Right cardiac atrium (tissue), 5 donors: ENCODE data around the gene ASB5. TPM values are rescaled to one million over a fixed set of nuclear protein-coding genes. Genes with fewer than 3 reads are reported as not detected.
A peak's percentile ranks its signal among the peaks of the same experiment; 100 is the strongest.

Experiments
- ATAC-seq, 2 donors: fragments of 200-7000 bp; cut with Tn5 transposase; one replicate each; pipeline versions ENCODE4 v1.8.0 to v1.9.1; 2020; ENCODE audit warnings: moderate library complexity in 2 of 2, mild to moderate bottlenecking in 1 of 2
- DNase-seq, 3 donors: peaks; one replicate each; pipeline ENCODE4 v3.0.0-alpha.2; 2020
- H3K27ac ChIP-seq: one replicate; pipeline ENCODE4 v1.5.1; 2013; ENCODE audit warnings: mild to moderate bottlenecking, low read length, control low read depth, moderate library complexity
- H3K27me3 ChIP-seq: one replicate; pipeline ENCODE4 v1.6.1; 2013; ENCODE audit not compliant: control insufficient read depth, insufficient read depth
- H3K4me1 ChIP-seq: one replicate; pipeline ENCODE4 v1.6.1; 2013; ENCODE audit warnings: low read length; ENCODE audit not compliant: control insufficient read depth, insufficient read depth
- H3K4me3 ChIP-seq: one replicate; pipeline ENCODE4 v1.5.1; 2013; ENCODE audit warnings: low read length, control low read depth
- H3K9me3 ChIP-seq: one replicate; pipeline ENCODE4 v1.6.1; 2013; ENCODE audit warnings: low read length; ENCODE audit not compliant: control insufficient read depth
- WGBS: extraction: QIAGEN DNeasy Blood & Tissue Kit; methylation state at CpG from one replicate; pipeline ENCODE4 v1.1.7; 2013; 5-methylcytosine and 5-hydroxymethylcytosine counted together
- intact Hi-C, 4 donors: fragments of 100-400 bp; cut with DNase I; formaldehyde crosslinking; loops; one replicate each; pipeline versions ENCODE4 v1.11.0 to v1.14.0; 2022 to 2023
- polyA plus RNA-seq: library from polyadenylated mRNA; stranded (reverse); fragments of 200-250 nt; gene quantifications from one replicate; pipeline ENCODE4 v1.2.3, GENCODE V29; 2013
- total RNA-seq, 4 donors: library from RNA; stranded (reverse); fragmentation: NEBNext Ultra II Directional; extraction: Animal tissue kit (Norgen Biotek cat#: 25700); gene quantifications; one replicate each; pipeline ENCODE4 v1.2.1, GENCODE V29; 2021
- donor health status: healthy with polysubstance abuse.
- donor health status: DM: no; HTN: yes; CAD: no.
- donor health status: DM: no; HTN: no; CAD: no.
- donor health status: DM: no; HTN: yes; CAD: no; lungs with severe emphysema.
- donor health status: DM: yes; HTN: yes; CAD: no.

ASB5 gene
- total and polyA plus RNA-seq, 5 donors: 1.4 to 5.1 (median 3.6) TPM

- WGBS: 73% methylated on average over 3 of the region's 3 CpGs
- Histone ChIP-seq H3K4me1 (no peaks in the 10 kb centered on the region), H3K4me3 (no peak overlapping the region), H3K27me3 (no peaks in the 10 kb centered on the region), H3K9me3 (no peaks in the 10 kb centered on the region), H3K27ac (no peak overlapping the region)
- DNase-seq (no peak), ATAC-seq (no peak)
- intact Hi-C loops: loop anchor here in 1 of 4 donors (10.0 kb wide), 1 partner anchor 121 kb away; the partner anchor contains the start of gene SPCS3
Measured at GRCh38 chr4:176193938-176194337, 75.1 kb downstream of the ASB5 start.

DNA sequence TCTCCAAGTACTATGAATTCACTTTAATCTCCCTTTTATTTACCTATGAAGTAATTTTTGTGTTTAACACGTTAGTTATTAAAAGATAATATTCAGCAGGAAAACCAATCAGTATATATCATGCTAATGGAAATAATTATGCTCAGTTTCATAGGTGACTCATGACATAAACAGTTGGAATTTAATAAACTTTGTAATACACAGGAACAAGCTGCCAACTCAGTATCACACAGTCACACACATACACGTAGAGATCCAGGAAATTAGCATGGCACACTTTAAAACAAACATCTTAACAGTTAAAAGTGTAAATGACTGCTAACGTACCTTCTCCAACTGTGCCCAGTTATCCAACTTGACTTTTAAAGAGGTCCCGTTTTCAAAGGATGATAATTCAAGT, 75.9 kb downstream of the ASB5 start:
- H3K27me3 ChIP-seq: no peaks in the 10 kb centered on the region
- no peaks in the 10 kb centered on the region for H3K4me1 ChIP-seq
- no peak for ATAC-seq
- intact Hi-C loops: loop anchor here in 1 of 4 donors (10.0 kb wide), 1 partner anchor 122 kb away; the partner anchor contains the start of gene SPCS3
- no peak overlapping the region for H3K4me3 ChIP-seq
- WGBS: 23% methylated on average over 4 of the region's 4 CpGs
- no peaks in the 10 kb centered on the region for H3K9me3 ChIP-seq
- no peak for DNase-seq
- H3K27ac ChIP-seq: no peak overlapping the region

GRCh38 chr4:176191974-176192373, 77.0 kb downstream of the ASB5 start:
- Histone ChIP-seq H3K9me3 (no peaks in the 10 kb centered on the region), H3K27ac (no peak overlapping the region), H3K4me3 (no peak overlapping the region), H3K4me1 (no peaks in the 10 kb centered on the region), H3K27me3 (no peaks in the 10 kb centered on the region)
- no peak for DNase-seq
- intact Hi-C loops: loop anchor here in 1 of 4 donors (10.0 kb wide), 1 partner anchor 123 kb away; the partner anchor contains the start of gene SPCS3
- WGBS: 26% methylated on average over 1 of the region's 1 CpG
- no peak for ATAC-seq

GRCh38 chr4:176189891-176190795, 78.9 kb downstream of the ASB5 start:
- ATAC-seq (no peak), DNase-seq (no peak)
- WGBS: 75% methylated on average over 11 of the region's 11 CpGs
- no peaks in the 10 kb centered on the region for H3K27me3 ChIP-seq
- H3K4me3 ChIP-seq: no peak overlapping the region
- no peak overlapping the region for H3K27ac ChIP-seq
- H3K9me3 ChIP-seq: no peaks in the 10 kb centered on the region
- no peaks in the 10 kb centered on the region for H3K4me1 ChIP-seq
- intact Hi-C loops: loop anchor here in 1 of 4 donors (10.0 kb wide), 1 partner anchor 125 kb away; the partner anchor contains the start of gene SPCS3

DNA sequence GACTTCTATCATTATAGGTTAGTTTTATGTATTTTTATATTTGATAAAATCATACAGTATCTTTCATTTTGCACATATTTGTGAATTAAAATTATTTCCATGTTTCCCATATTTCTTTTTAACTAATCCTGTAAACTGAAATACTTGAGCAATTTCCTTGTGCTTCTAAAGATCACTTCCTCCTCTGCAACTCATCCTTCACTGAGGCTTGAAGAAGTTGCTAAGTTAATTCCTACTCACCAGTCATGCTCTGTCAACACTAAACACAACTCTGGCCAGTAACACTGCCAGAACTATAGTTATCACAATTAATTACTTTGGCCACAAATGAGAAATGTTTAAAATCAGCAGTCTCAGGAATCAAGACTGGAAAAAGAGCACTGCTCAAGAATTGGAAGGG, 80.4 kb downstream of the ASB5 start:
- H3K27ac ChIP-seq: no peak overlapping the region
- H3K4me1 ChIP-seq: no peaks in the 10 kb centered on the region
- no peaks in the 10 kb centered on the region for H3K9me3 ChIP-seq
- H3K27me3 ChIP-seq: no peaks in the 10 kb centered on the region
- no peak for ATAC-seq
- no peak for DNase-seq
- H3K4me3 ChIP-seq: no peak overlapping the region
- intact Hi-C loops: no loop called here

DNA sequence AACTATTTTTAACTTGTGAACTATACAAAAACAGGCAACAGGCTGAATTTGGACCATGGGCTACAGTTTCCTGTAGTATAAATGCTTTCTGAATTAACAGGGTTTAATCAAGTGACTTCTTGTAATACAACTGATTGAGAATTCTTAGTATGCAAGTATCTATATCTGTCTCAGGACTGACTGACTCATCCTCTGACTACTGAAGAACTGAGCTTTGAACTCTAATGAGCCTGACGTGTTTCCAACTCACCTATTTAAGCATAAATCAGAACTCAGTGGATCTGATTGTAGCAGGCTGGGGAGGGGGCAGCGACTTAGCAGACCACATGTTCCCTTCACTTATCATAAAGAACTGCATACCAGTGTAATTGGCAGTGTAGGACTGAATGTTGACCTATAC, 81.4 kb downstream of the ASB5 start:
- WGBS: 59% methylated on average over 2 of the region's 2 CpGs
- DNase-seq (no peak), ATAC-seq (no peak)
- Histone ChIP-seq H3K4me3 (no peak overlapping the region), H3K4me1 (no peaks in the 10 kb centered on the region), H3K27me3 (no peaks in the 10 kb centered on the region), H3K9me3 (no peaks in the 10 kb centered on the region), H3K27ac (no peak overlapping the region)
- intact Hi-C loops: no loop called here

DNA sequence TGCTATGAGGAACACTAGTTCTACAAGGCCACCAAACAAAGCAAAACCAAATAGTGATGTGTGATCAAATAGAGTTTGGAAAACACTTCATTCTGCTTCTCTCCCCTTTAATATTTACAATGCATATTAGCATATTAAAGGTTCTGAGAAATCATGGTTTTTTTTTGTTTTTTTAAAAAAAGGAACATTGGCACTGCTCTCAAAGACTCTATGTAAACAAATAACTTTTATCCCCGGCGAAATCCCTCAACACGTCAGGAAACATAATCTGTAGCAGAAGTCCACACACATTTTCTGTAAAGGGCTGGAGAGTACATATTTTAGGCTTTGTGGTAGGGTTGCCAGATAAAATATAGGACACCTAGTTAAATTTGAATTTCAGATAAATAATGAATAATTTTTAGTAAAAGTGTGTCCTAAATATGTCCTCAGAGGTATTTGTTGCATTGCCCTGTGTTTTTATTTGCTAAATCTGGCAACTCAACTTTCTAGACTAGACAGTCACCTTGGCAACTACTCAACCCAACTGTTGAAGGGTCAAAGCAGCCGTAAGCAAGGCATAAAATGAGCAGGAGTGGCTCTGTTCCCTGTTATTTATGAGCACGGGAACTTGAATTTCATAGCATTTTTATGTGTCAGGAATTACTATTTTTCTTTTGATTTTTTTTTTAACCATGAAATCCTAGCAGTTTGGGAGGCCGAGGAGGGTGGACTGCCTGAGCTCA, 82.2 kb downstream of the ASB5 start:
- H3K4me3 ChIP-seq: no peak overlapping the region
- intact Hi-C loops: no loop called here
- no peak for DNase-seq
- ATAC-seq: no peak
- no peaks in the 10 kb centered on the region for H3K27me3 ChIP-seq
- WGBS: 62% methylated on average over 6 of the region's 6 CpGs
- H3K9me3 ChIP-seq: no peaks in the 10 kb centered on the region
- no peak overlapping the region for H3K27ac ChIP-seq
- H3K4me1 ChIP-seq: no peaks in the 10 kb centered on the region

- no peaks in the 10 kb centered on the region for H3K9me3 ChIP-seq
- DNase-seq: no peak
- ATAC-seq: no peak
- no peak overlapping the region for H3K27ac ChIP-seq
- no peaks in the 10 kb centered on the region for H3K4me1 ChIP-seq
- intact Hi-C loops: no loop called here
- H3K4me3 ChIP-seq: no peak overlapping the region
- no peaks in the 10 kb centered on the region for H3K27me3 ChIP-seq
- WGBS: 61% methylated on average over 2 of the region's 2 CpGs
Measured at GRCh38 chr4:176186067-176186466, 83.0 kb downstream of the ASB5 start.

- H3K9me3 ChIP-seq: no peaks in the 10 kb centered on the region
- WGBS: 13% methylated on average over 1 of the region's 1 CpG
- no peaks in the 10 kb centered on the region for H3K4me1 ChIP-seq
- H3K27me3 ChIP-seq: no peaks in the 10 kb centered on the region
- intact Hi-C loops: no loop called here
- ATAC-seq: peak in 1 of 2 donors; percentile 72
- H3K27ac ChIP-seq: no peak overlapping the region
- no peak overlapping the region for H3K4me3 ChIP-seq
- DNase-seq: no peak
Measured at GRCh38 chr4:176185051-176185450, 84.0 kb downstream of the ASB5 start.
